SU-DHL-6 (cell line): ENCODE results near the gene SARM1.

Experiments used
- H2AFZ ChIP-seq: fragments of 200-600 bp; sonication (generic); 2 replicates; pipeline ENCODE4 v1.6.1; 2014; ENCODE audit warnings: low read depth, mild to moderate bottlenecking, moderate library complexity, mixed read lengths, antibody characterized with exemption, low read length; ENCODE audit not compliant: severe bottlenecking
- H3F3A ChIP-seq: fragments of 200-600 bp; shearing (Covaris generic); 2 replicates; pipeline ENCODE4 v1.6.0; 2016; ENCODE audit warnings: antibody characterized with exemption, mild to moderate bottlenecking; ENCODE audit not compliant: insufficient read depth
- H3K27ac ChIP-seq: fragments of 200-600 bp; sonication (generic); 2 replicates; pipeline ENCODE4 v1.5.1; 2016; ENCODE audit warnings: low read depth, mild to moderate bottlenecking, low read length, moderate library complexity, mixed read lengths
- H3K27me3 ChIP-seq: fragments of 200-600 bp; sonication (generic), shearing (Covaris generic); 2 replicates; pipeline ENCODE4 v1.6.0; 2014; ENCODE audit warnings: mild to moderate bottlenecking, low read length
- H3K36me3 ChIP-seq: fragments of 200-600 bp; sonication (generic); 2 replicates; pipeline ENCODE4 v1.6.1; 2014; ENCODE audit warnings: mild to moderate bottlenecking, low read length, mixed read lengths
- H3K4me2 ChIP-seq: fragments of 300-600, 200-600 bp; shearing (Covaris generic), sonication (generic); 2 replicates; pipeline ENCODE4 v1.6.0; 2014; ENCODE audit warnings: low read length, low read depth, mild to moderate bottlenecking; ENCODE audit not compliant: poor library complexity, severe bottlenecking
- H3K4me3 ChIP-seq: fragments of 200-600 bp; sonication (generic); 2 replicates; pipeline ENCODE4 v1.5.1; 2014; ENCODE audit warnings: antibody characterized with exemption, low read length, mild to moderate bottlenecking, mixed read lengths; ENCODE audit not compliant: insufficient read depth, poor library complexity, severe bottlenecking
- H3K79me2 ChIP-seq: fragments of 200-600 bp; sonication (generic); 2 replicates; pipeline ENCODE4 v1.6.1; 2014; ENCODE audit warnings: mild to moderate bottlenecking, low read length, moderate library complexity; ENCODE audit not compliant: insufficient read depth
- H3K9ac ChIP-seq: fragments of 200-600 bp; sonication (generic); 2 replicates; pipeline ENCODE4 v1.7.0; 2014; ENCODE audit warnings: mild to moderate bottlenecking, low read length
- H3K9me2 ChIP-seq: fragments of 200-600 bp; sonication (generic); replicated peaks from 2 replicates; pipeline ENCODE4 v1.6.1; 2014; ENCODE audit warnings: low read length; ENCODE audit not compliant: insufficient read depth
- H3K9me3 ChIP-seq: fragments of 200-600 bp; sonication (generic); 2 replicates; pipeline ENCODE4 v1.6.1; 2014; ENCODE audit warnings: low read length, mixed read lengths; ENCODE audit not compliant: insufficient read depth
- H4K20me1 ChIP-seq: fragments of 200-600 bp; sonication (generic); 2 replicates; pipeline ENCODE4 v1.6.1; 2014; ENCODE audit warnings: low read depth, mild to moderate bottlenecking, antibody characterized with exemption, low read length, moderate library complexity, mixed read lengths
- CTCF ChIP-seq: fragments of 200-600 bp; sonication (generic); IDR thresholded peaks from one replicate; pipeline ENCODE4 v1.5.1; 2017; ENCODE audit warnings: antibody characterized with exemption, mild to moderate bottlenecking, low read length, moderate library complexity; ENCODE audit not compliant: insufficient read depth, poor library complexity, severe bottlenecking
- EZH2phosphoT487 ChIP-seq: fragments of 200-600 bp; sonication (generic), shearing (Covaris generic); conservative IDR thresholded peaks from 2 replicates; pipeline ENCODE4 v1.6.1; 2018; ENCODE audit warnings: mild to moderate bottlenecking, antibody characterized with exemption, low read length, moderate library complexity, mixed read lengths

SARM1 gene

GRCh38 chr17:28449859-28450258 is 78.4 kb downstream of the SARM1 start:
- Histone ChIP-seq H2AFZ (no peak overlapping the region), H3K9ac (no peak overlapping the region), H3K9me2 (no peaks in the 10 kb centered on the region), H4K20me1 (no peaks in the 10 kb centered on the region), H3K9me3 (no peaks in the 10 kb centered on the region), H3K27me3 (no peaks in the 10 kb centered on the region; the same call in 1 of the 2 replicates), H3K4me2 (no peak overlapping the region), H3K79me2 (no peaks in the 10 kb centered on the region), H3F3A (no peaks in the 10 kb centered on the region), H3K4me3 (no peak overlapping the region), H3K27ac (no peak overlapping the region), H3K36me3 (no peaks in the 10 kb centered on the region)
- TF ChIP-seq CTCF = no peak
- TF ChIP-seq EZH2phosphoT487 = no peak
